ENCODE measurements around the gene RELCH. TPM values are rescaled to one million over a fixed set of nuclear protein-coding genes. Genes with fewer than 3 reads are reported as not detected.
"Not testable (repeated sequence)": the region's sequence is repeated elsewhere in the genome, so short reads cannot be mapped to it uniquely, and the experiment has no call there.

Gene RELCH
- 10 to 100 TPM; 37.5 to 41.1 (median 39.7) TPM for polyA plus RNA-seq (ENCODE audit: insufficient read length in 3 of 3)

GRCh38 chr18:62186774-62187542 is at the start of gene RELCH, which contains the start of gene PIGN:
Gene RELCH, plus strand, starts transcription at chr18:62187255. Its CDS starts 251 bp downstream, at chr18:62187506.
Gene PIGN, minus strand, starts transcription at chr18:62187056. Its CDS starts 25,703 bp downstream, at chr18:62161353.
- peak; percentile 89 to 99 (median 97) for DNase-seq (ENCODE audit: low read depth in 3 of 3, low spot score in 2 of 3)

- DNase-seq (ENCODE audit: low read depth in 3 of 3, low spot score in 2 of 3), result no peak
Measured at GRCh38 chr18:62138461-62139235, 48.4 kb upstream of the RELCH start.

- DNase-seq (ENCODE audit: low read depth in 3 of 3, low spot score in 2 of 3), result no peak
Measured at GRCh38 chr18:62140259-62140658, 46.8 kb upstream of the RELCH start.

GRCh38 chr18:62144338-62144737 is 42.7 kb upstream of the RELCH start:
- no peak for DNase-seq (ENCODE audit: low read depth in 3 of 3, low spot score in 2 of 3)

- no peak for DNase-seq (ENCODE audit: low read depth in 3 of 3, low spot score in 2 of 3)
Measured at GRCh38 chr18:62151068-62151771, 35.8 kb upstream of the RELCH start.

GRCh38 chr18:62152844-62153243 is 34.2 kb upstream of the RELCH start:
- DNase-seq (ENCODE audit: low read depth in 3 of 3, low spot score in 2 of 3), result no peak

- DNase-seq (ENCODE audit: low read depth in 3 of 3, low spot score in 2 of 3), result no peak
Measured at GRCh38 chr18:62157843-62158242, 29.2 kb upstream of the RELCH start.

- no peak for DNase-seq (ENCODE audit: low read depth in 3 of 3, low spot score in 2 of 3)
Measured at GRCh38 chr18:62164310-62164709, 22.7 kb upstream of the RELCH start.

GRCh38 chr18:62164855-62165487 is 22.1 kb upstream of the RELCH start:
- DNase-seq (ENCODE audit: low read depth in 3 of 3, low spot score in 2 of 3), result no peak

- no peak for DNase-seq (ENCODE audit: low read depth in 3 of 3, low spot score in 2 of 3)
Measured at GRCh38 chr18:62165583-62165982, 21.5 kb upstream of the RELCH start.

- not testable (repeated sequence) for DNase-seq (ENCODE audit: low read depth in 3 of 3, low spot score in 2 of 3)
Measured at GRCh38 chr18:62166524-62166923, 20.5 kb upstream of the RELCH start.

- DNase-seq (ENCODE audit: low read depth in 3 of 3, low spot score in 2 of 3), result no peak
Measured at GRCh38 chr18:62170857-62171256, 16.2 kb upstream of the RELCH start.

GRCh38 chr18:62172298-62172697 is 14.8 kb upstream of the RELCH start:
- DNase-seq (ENCODE audit: low read depth in 3 of 3, low spot score in 2 of 3), result no peak

GRCh38 chr18:62175521-62175920 is 11.5 kb upstream of the RELCH start:
- no peak for DNase-seq (ENCODE audit: low read depth in 3 of 3, low spot score in 2 of 3)

- no peak for DNase-seq (ENCODE audit: low read depth in 3 of 3, low spot score in 2 of 3)
Measured at GRCh38 chr18:62177271-62177670, 9.8 kb upstream of the RELCH start.

- no peak for DNase-seq (ENCODE audit: low read depth in 3 of 3, low spot score in 2 of 3)
Measured at GRCh38 chr18:62179213-62179612, 7.8 kb upstream of the RELCH start.

- no peak for DNase-seq (ENCODE audit: low read depth in 3 of 3, low spot score in 2 of 3)
Measured at GRCh38 chr18:62182220-62182619, 4.8 kb upstream of the RELCH start.

- DNase-seq (ENCODE audit: low read depth in 3 of 3, low spot score in 2 of 3), result no peak
Measured at GRCh38 chr18:62183578-62184195, 3.4 kb upstream of the RELCH start.

- peak in 2 of 3 donors; percentile 33 to 40 for DNase-seq (ENCODE audit: low read depth in 3 of 3, low spot score in 2 of 3)
Measured at GRCh38 chr18:62186499-62186773, 619 bp upstream of the RELCH start.

Data from right renal cortex interstitium (tissue), 3 donors.